ENCODE data around the gene APP.

APP gene

GRCh38 chr21:25959799-25960198, 210.8 kb downstream of the APP start:
- in situ Hi-C loops (cut with HindIII; ENCODE audit: low pct_unique_long_range_greater_than_20kb, low sequenced_read_pairs), result no loop called here
- TF ChIP-seq JUND (IDR thresholded peaks at IDR 0.05; ENCODE audit: low read depth), result no peak
- no peak for DNase-seq (ENCODE audit: low read depth in 1 of 2, low spot score in 1 of 2)

- in situ Hi-C loops (cut with HindIII; ENCODE audit: low pct_unique_long_range_greater_than_20kb, low sequenced_read_pairs), result no loop called here
- DNase-seq (ENCODE audit: low read depth in 1 of 2, low spot score in 1 of 2), result no peak
- TF ChIP-seq JUND (IDR thresholded peaks at IDR 0.05; ENCODE audit: low read depth), result no peak
Measured at GRCh38 chr21:25956993-25957714, 213.4 kb downstream of the APP start.

DNA sequence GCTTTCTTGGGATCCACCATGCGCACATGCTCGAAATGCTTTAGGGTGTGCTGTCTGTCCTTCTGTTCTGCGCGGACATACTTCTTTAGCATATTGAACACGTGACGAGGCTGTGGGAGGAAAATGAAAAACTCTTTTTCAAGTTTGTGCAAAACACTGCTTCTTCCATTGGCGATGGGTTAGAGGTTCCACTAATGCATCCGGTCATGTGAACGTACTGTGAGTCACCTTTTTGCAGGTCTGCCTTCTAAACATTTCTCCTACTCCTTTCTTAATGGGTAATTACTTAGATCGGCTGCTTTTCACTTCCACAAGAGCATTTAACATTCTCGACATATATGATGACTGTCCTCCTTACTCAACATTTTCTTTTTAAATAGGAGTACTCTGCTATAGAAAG, 214.9 kb downstream of the APP start:
- in situ Hi-C loops (cut with HindIII; ENCODE audit: low pct_unique_long_range_greater_than_20kb, low sequenced_read_pairs), result no loop called here
- DNase-seq (ENCODE audit: low read depth in 1 of 2, low spot score in 1 of 2), result no peak
- no peak for TF ChIP-seq JUND (IDR thresholded peaks at IDR 0.05; ENCODE audit: low read depth)

GRCh38 chr21:25953659-25954058, 216.9 kb downstream of the APP start:
- in situ Hi-C loops (cut with HindIII; ENCODE audit: low pct_unique_long_range_greater_than_20kb, low sequenced_read_pairs), result no loop called here
- TF ChIP-seq JUND (IDR thresholded peaks at IDR 0.05; ENCODE audit: low read depth), result no peak
- DNase-seq (ENCODE audit: low read depth in 1 of 2, low spot score in 1 of 2), result no peak

- DNase-seq (ENCODE audit: low read depth in 1 of 2, low spot score in 1 of 2), result no peak
- no peak for TF ChIP-seq JUND (IDR thresholded peaks at IDR 0.05; ENCODE audit: low read depth)
- in situ Hi-C loops (cut with HindIII; ENCODE audit: low pct_unique_long_range_greater_than_20kb, low sequenced_read_pairs), result no loop called here
Measured at GRCh38 chr21:25953196-25953595, 217.4 kb downstream of the APP start.

- TF ChIP-seq JUND (IDR thresholded peaks at IDR 0.05; ENCODE audit: low read depth), result no peak
- in situ Hi-C loops (cut with HindIII; ENCODE audit: low pct_unique_long_range_greater_than_20kb, low sequenced_read_pairs), result no loop called here
- no peak for DNase-seq (ENCODE audit: low read depth in 1 of 2, low spot score in 1 of 2)
Measured at GRCh38 chr21:25952306-25952705, 218.3 kb downstream of the APP start.

DNA sequence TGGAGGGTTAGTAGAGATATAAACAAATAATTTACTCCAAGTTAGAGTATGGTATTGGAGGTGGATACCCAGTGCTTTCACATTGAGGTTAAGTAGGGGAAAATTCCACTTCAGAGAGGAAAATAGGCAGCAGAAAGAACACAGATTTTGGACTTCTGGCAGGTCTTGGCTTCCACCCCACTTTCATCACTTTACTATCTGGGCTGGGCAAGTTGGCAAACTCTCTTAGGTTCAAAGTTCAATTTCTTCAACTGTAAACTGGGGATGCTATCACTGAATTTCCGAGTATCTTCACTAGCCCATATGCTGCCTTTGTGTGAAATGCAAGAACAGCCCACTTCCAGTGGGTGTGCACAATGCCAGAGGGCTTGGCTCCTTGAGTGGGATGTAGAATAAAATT, 220.9 kb downstream of the APP start:
- in situ Hi-C loops (cut with HindIII; ENCODE audit: low pct_unique_long_range_greater_than_20kb, low sequenced_read_pairs), result no loop called here
- TF ChIP-seq JUND (IDR thresholded peaks at IDR 0.05; ENCODE audit: low read depth), result no peak
- no peak for DNase-seq (ENCODE audit: low read depth in 1 of 2, low spot score in 1 of 2)

DNA sequence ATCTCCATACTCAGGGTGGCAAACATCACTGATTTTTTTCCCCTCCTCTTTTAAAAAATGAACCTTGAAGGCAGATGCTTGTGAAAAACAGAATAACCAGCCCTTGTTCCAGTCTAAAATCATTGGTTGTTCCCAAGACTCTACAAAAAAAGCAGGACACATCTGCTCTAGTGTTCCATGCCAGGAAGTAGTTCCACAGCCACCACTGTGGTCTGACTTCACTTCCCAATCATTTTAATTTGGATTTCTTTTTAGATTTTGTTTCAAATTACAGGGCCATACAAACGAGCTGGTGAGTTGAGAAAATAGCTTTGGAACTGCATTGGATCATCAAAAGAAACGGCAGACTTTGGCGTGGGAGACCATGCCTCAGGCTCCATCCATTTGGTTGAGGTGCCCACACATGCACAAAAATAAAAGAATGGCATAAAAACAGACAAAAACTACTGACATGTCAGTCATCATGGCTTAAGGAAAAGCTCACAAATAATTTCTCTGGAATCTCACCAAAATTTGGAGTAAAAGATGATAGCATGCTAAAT, 225.8 kb downstream of the APP start:
- in situ Hi-C loops (cut with HindIII; ENCODE audit: low pct_unique_long_range_greater_than_20kb, low sequenced_read_pairs), result no loop called here
- no peak for DNase-seq (ENCODE audit: low read depth in 1 of 2, low spot score in 1 of 2)
- no peak for TF ChIP-seq JUND (IDR thresholded peaks at IDR 0.05; ENCODE audit: low read depth)

- no peak for DNase-seq (ENCODE audit: low read depth in 1 of 2, low spot score in 1 of 2)
- in situ Hi-C loops (cut with HindIII; ENCODE audit: low pct_unique_long_range_greater_than_20kb, low sequenced_read_pairs), result no loop called here
- TF ChIP-seq JUND (IDR thresholded peaks at IDR 0.05; ENCODE audit: low read depth), result no peak
Measured at GRCh38 chr21:25944082-25944481, 226.5 kb downstream of the APP start.

DNA sequence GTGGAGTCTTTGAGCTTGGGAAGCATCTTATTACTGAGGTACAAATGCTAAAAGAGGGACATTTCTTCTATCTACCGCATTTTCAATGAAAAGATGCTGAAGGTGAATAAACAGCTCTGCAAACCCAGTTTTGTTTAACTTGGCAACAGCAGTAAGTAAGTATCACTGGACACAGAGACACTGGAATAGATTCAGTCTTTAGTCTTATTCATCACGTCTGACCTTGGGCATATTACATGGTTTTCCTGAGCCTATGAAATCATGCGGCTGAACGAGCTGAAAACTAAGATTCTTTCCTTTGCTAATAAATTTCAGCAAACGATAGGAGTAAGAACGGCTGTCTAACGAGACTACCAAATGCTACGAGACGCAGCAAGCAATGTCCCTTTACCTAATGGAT, 228.4 kb downstream of the APP start:
- in situ Hi-C loops (cut with HindIII; ENCODE audit: low pct_unique_long_range_greater_than_20kb, low sequenced_read_pairs), result no loop called here
- DNase-seq (ENCODE audit: low read depth in 1 of 2, low spot score in 1 of 2), result no peak
- TF ChIP-seq JUND (IDR thresholded peaks at IDR 0.05; ENCODE audit: low read depth), result no peak

DNA sequence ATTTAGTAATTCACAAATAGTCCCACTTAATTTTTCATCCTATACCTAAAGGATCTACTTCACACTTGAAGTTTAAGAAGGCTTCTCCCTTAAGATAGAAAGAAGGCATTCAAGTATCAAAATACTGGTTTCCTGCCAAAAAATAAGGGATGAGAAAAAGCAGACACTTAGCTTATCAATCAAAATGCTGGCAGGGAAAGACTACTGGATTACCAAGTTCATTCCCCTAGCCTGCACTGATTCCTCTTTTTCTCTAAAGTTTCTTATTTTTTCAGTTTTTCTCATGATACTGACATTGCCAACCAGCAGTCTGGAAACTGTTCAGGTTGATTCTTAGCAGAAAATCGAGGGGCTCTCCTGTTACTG, 231.2 kb downstream of the APP start:
- in situ Hi-C loops (cut with HindIII; ENCODE audit: low pct_unique_long_range_greater_than_20kb, low sequenced_read_pairs), result no loop called here
- TF ChIP-seq JUND (IDR thresholded peaks at IDR 0.05; ENCODE audit: low read depth), result no peak
- no peak for DNase-seq (ENCODE audit: low read depth in 1 of 2, low spot score in 1 of 2)

- in situ Hi-C loops (cut with HindIII; ENCODE audit: low pct_unique_long_range_greater_than_20kb, low sequenced_read_pairs), result no loop called here
- DNase-seq (ENCODE audit: low read depth in 1 of 2, low spot score in 1 of 2), result no peak
- TF ChIP-seq JUND (IDR thresholded peaks at IDR 0.05; ENCODE audit: low read depth), result no peak
Measured at GRCh38 chr21:25938658-25939395, 231.7 kb downstream of the APP start.

DNA sequence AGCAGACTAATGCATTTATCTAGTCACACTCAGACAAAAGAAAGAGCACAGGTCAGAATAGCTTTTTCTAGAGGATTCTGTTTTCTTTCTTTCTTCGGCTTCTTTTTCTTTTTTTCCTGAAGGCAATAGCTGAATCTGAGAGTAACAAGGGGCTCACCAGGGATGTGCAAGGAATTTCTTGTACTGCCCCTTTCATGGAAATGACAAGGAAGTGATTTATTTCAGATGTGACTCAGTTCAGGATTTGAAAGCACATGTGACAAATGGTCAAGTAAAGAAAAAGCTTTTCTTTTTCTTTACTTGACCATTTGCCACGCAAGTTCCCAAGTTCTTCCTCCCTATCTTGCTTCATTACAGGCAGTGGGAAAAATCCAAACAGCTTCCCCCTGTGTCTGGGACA, 233.8 kb downstream of the APP start:
- TF ChIP-seq JUND (IDR thresholded peaks at IDR 0.05; ENCODE audit: low read depth), result no peak
- DNase-seq (ENCODE audit: low read depth in 1 of 2, low spot score in 1 of 2), result no peak
- in situ Hi-C loops (cut with HindIII; ENCODE audit: low pct_unique_long_range_greater_than_20kb, low sequenced_read_pairs), result no loop called here

All from T47D (cell line).